IMR-90 (cell line): Measurements from ENCODE around the gene EPHX1. TPM values are rescaled to one million over a fixed set of nuclear protein-coding genes. Genes with fewer than 3 reads are reported as not detected.

Source experiments
- ATAC-seq: fragments of 200-7000 bp; cut with Tn5 transposase; 2 replicates; pipeline ENCODE4 v1.9.1; 2020; ENCODE audit warnings: low read depth, mild to moderate bottlenecking, moderate library complexity
- BruUV-seq: library from RNA; stranded (reverse); fragments of 400-500 nt; replicated peaks from 2 replicates; lab custom pipeline; 2021; lab: Mats Ljungman, UMichigan
- CTCF ChIA-PET: fragments of 300-600 bp; formaldehyde crosslinking; extraction: SDS; loops from one replicate; lab custom pipeline; 2021; ENCODE audit warnings: antibody characterized with exemption; lab: Yijun Ruan, JAX
- POLR2A ChIA-PET: fragments of 300-600 bp; sonication (Branson Sonifier 250); formaldehyde crosslinking; loops from one replicate; lab custom pipeline; 2022; ENCODE audit warnings: antibody characterized with exemption; ENCODE audit not compliant: unreplicated experiment; lab: Charles Lee
- DNase-seq: peaks from one replicate; pipeline ENCODE4 v3.0.0; 2013
- H2AFZ ChIP-seq: replicated peaks from 2 replicates; pipeline ENCODE3; 2013; ENCODE audit warnings: low read length, mild to moderate bottlenecking; ENCODE audit not compliant: poor library complexity
- H2AK5ac ChIP-seq: 2 replicates; pipeline ENCODE4 v1.6.1; 2013; ENCODE audit warnings: low read depth, low read length, inconsistent platforms
- H2AK9ac ChIP-seq: replicated peaks from 2 replicates; pipeline ENCODE3; 2013; ENCODE audit warnings: mild to moderate bottlenecking, low read depth, low read length, moderate library complexity; ENCODE audit not compliant: poor library complexity
- H2BK120ac ChIP-seq: 2 replicates; pipeline ENCODE4 v1.6.1; 2013; ENCODE audit warnings: low read depth, low read length, inconsistent platforms
- H2BK15ac ChIP-seq: 3 replicates; pipeline ENCODE4 v1.6.1; 2013; ENCODE audit warnings: low read depth, low read length, inconsistent platforms
- H2BK20ac ChIP-seq: 2 replicates; pipeline ENCODE4 v1.6.1; 2013; ENCODE audit warnings: low read depth, mild to moderate bottlenecking, inconsistent platforms, low read length, moderate library complexity
- H2BK5ac ChIP-seq: 2 replicates; pipeline ENCODE4 v1.6.1; 2013; ENCODE audit warnings: mild to moderate bottlenecking, low read depth, low read length, inconsistent platforms; ENCODE audit not compliant: poor library complexity, severe bottlenecking
- H3K14ac ChIP-seq: replicated peaks from 2 replicates; pipeline ENCODE4 v1.6.1; 2013; ENCODE audit warnings: low read depth, low read length, inconsistent platforms
- H3K18ac ChIP-seq: 2 replicates; pipeline ENCODE4 v1.6.1; 2013; ENCODE audit warnings: low read depth, low read length, control low read depth
- H3K23ac ChIP-seq: 2 replicates; pipeline ENCODE4 v1.6.1; 2013; ENCODE audit warnings: low read depth, low read length, inconsistent platforms
- H3K27ac ChIP-seq: 2 replicates; pipeline ENCODE4 v1.5.1; 2013; ENCODE audit warnings: mild to moderate bottlenecking, control low read depth, low read length; ENCODE audit not compliant: insufficient read depth
- H3K27me3 ChIP-seq: 2 replicates; pipeline ENCODE4 v1.6.1; 2013; ENCODE audit warnings: low read length; ENCODE audit not compliant: control insufficient read depth, insufficient read depth
- H3K36me3 ChIP-seq: 2 replicates; pipeline ENCODE4 v1.6.1; 2013; ENCODE audit warnings: low read length, mixed read lengths; ENCODE audit not compliant: control insufficient read depth, insufficient read depth
- H3K4ac ChIP-seq: 2 replicates; pipeline ENCODE4 v1.6.1; 2013; ENCODE audit warnings: low read depth, low read length, inconsistent platforms
- H3K4me1 ChIP-seq: 2 replicates; pipeline ENCODE4 v1.6.1; 2013; ENCODE audit warnings: low read length, mixed read lengths; ENCODE audit not compliant: control insufficient read depth, insufficient read depth
- H3K4me2 ChIP-seq: 2 replicates; pipeline ENCODE4 v1.6.1; 2013; ENCODE audit warnings: low read depth, mild to moderate bottlenecking, control low read depth, low read length, moderate library complexity
- H3K4me3 ChIP-seq: 2 replicates; pipeline ENCODE4 v1.5.1; 2013; ENCODE audit warnings: low read depth, mild to moderate bottlenecking, control low read depth, low read length, moderate library complexity; ENCODE audit not compliant: insufficient read depth
- H3K56ac ChIP-seq: 2 replicates; pipeline ENCODE4 v1.6.1; 2013; ENCODE audit warnings: low read length, inconsistent platforms; ENCODE audit not compliant: insufficient read depth; ENCODE audit errors: extremely low read depth
- H3K79me1 ChIP-seq, 2 experiments: 2 replicates each; pipeline ENCODE4 v1.6.1; 2013; ENCODE audit warnings: low read length in 2 of 2, inconsistent platforms in 1 of 2, low read depth in 1 of 2
- H3K9ac ChIP-seq: 2 replicates; pipeline ENCODE4 v1.6.1; 2013; ENCODE audit warnings: low read depth, low read length, control low read depth
- H3K9me1 ChIP-seq: 2 replicates; pipeline ENCODE4 v1.6.1; 2013; ENCODE audit warnings: low read length, inconsistent platforms; ENCODE audit not compliant: insufficient read depth
- H3K9me3 ChIP-seq: 2 replicates; pipeline ENCODE4 v1.6.1; 2013; ENCODE audit warnings: low read length; ENCODE audit not compliant: control insufficient read depth, insufficient read depth
- H4K20me1 ChIP-seq: 2 replicates; pipeline ENCODE4 v1.6.1; 2013; ENCODE audit warnings: low read length, inconsistent platforms; ENCODE audit not compliant: insufficient read depth
- H4K5ac ChIP-seq: 2 replicates; pipeline ENCODE4 v1.6.1; 2013; ENCODE audit warnings: mild to moderate bottlenecking, low read depth, low read length, control low read depth
- H4K8ac ChIP-seq, 2 experiments: 2 replicates each; pipeline ENCODE4 v1.6.1; 2013; ENCODE audit warnings: low read depth in 2 of 2, low read length in 2 of 2, control low read depth in 1 of 2, inconsistent platforms in 1 of 2
- H4K91ac ChIP-seq: 2 replicates; pipeline ENCODE4 v1.6.1; 2013; ENCODE audit warnings: low read depth, low read length, inconsistent platforms; ENCODE audit not compliant: insufficient read depth
- RAD21 ChIP-seq: IDR thresholded peaks from 2 replicates; pipeline ENCODE4 v1.6.1; 2012; ENCODE audit warnings: low read length, improper control_type of control experiment
- WGBS, 2 experiments: methylation state at CpG; one replicate each; pipeline versions ENCODE4 v1.1.5 to v1.1.7; 2013; ENCODE audit warnings: missing lambda C conversion rate in 2 of 2; ENCODE audit not compliant: insufficient read length in 1 of 2; ENCODE audit errors: extremely low coverage in 2 of 2; 5-methylcytosine and 5-hydroxymethylcytosine counted together
- dilution Hi-C: fragments of 300-500 bp; cut with HindIII; formaldehyde crosslinking; loops from one replicate; pipeline ENCODE4 v1.14.3; 2018; ENCODE audit warnings: low sequenced_read_pairs; ENCODE audit not compliant: unreplicated experiment
- in situ Hi-C: fragments of 300-500 bp; cut with MboI; formaldehyde crosslinking; loops from 3 replicates; pipeline ENCODE4 v1.14.3; 2019; ENCODE audit warnings: low sequenced_read_pairs, inconsistent platforms, mixed read lengths
- intact Hi-C: fragments of 100-400 bp; cut with micrococcal nuclease; formaldehyde crosslinking; loops from 2 replicates; pipeline ENCODE4 v1.10.0; 2022
- polyA plus RNA-seq, 3 experiments: library from polyadenylated mRNA; depleted of rRNA; stranded (reverse); fragments of >200 nt; gene quantifications; 2 replicates each; pipeline ENCODE4 v1.2.3, GENCODE V29; 2012; ENCODE audit warnings: low replicate concordance in 1 of 3
- total RNA-seq: library from RNA; depleted of rRNA; stranded (reverse); fragments of >200 nt; gene quantifications from 2 replicates; pipeline ENCODE4 v1.2.3, GENCODE V29; 2012

EPHX1 gene
- total and polyA plus RNA-seq, 2 of the 4 experiments (the other 2 are of a cell fraction): 20.3 to 46.3 TPM

DNA sequence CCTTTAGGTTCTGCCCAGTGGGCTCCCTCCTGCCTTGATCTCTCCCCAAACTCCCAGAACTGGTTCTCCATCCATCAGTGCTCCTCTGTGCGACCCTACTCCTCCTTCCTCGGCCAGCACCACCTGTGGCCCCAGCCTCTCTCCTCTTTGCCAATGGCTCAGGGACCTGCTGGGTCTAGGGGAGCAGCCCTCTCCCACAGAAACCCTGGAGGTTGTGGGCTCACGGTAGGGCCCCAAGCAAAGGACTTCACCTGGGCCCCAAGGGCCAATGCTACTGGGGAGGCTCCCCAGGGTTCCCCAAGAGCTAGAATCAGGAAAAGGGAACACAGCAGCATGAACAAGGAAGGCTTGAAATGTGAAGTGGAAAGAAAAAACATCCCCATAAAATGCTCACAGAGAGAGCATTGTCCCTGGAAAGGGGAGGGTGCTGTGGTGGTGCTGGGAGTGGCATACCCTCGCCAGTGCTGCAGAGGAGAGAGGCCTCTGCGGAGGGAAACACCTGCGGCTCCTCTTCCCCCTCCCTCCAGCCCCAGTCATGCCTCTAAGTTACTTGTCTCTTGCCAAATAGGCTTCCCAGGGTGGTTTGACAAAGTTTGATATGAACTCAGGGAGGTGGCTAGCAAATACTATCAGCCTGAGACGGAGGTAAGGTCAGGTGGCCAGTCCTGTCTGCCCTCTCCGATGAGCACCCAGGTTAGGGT, 69.7 kb downstream of the EPHX1 start:
- no peak overlapping the region for H2AFZ ChIP-seq
- no peak overlapping the region for H3K9ac ChIP-seq
- in situ Hi-C loops: no loop called here
- dilution Hi-C loops: no loop called here
- BruUV-seq: no TSS peak
- no peak overlapping the region for H3K4ac ChIP-seq
- CTCF ChIA-PET: no interaction called here
- no peak overlapping the region for H2BK5ac ChIP-seq
- no CpG with 5 or more reads among the region's 8 CpGs for WGBS, 2 experiments
- H2BK120ac ChIP-seq: no peak overlapping the region
- ATAC-seq (no peak), DNase-seq (no peak)
- TF ChIP-seq RAD21: no peak
- H3K4me2 ChIP-seq: no peak overlapping the region
- H2BK15ac ChIP-seq: no peak overlapping the region
- peaks cover 21 to 74% of the 10 kb centered on the region in 2 experiments for H3K79me1 ChIP-seq
- POLR2A ChIA-PET: no interaction called here
- no peaks in the 10 kb centered on the region for H3K27me3 ChIP-seq
- peaks cover 12% of the 10 kb centered on the region; the same call in 1 of the 2 replicates for H3K4me1 ChIP-seq
- H3K36me3 ChIP-seq: peaks cover 13% of the 10 kb centered on the region; the same call in 1 of the 2 replicates
- no peak overlapping the region for H3K18ac ChIP-seq
- H3K27ac ChIP-seq: no peak overlapping the region
- H3K9me1 ChIP-seq: peaks cover 14% of the 10 kb centered on the region
- H3K14ac ChIP-seq: no peak overlapping the region
- H4K5ac ChIP-seq: no peak overlapping the region
- H2AK9ac ChIP-seq: no peak overlapping the region
- H2BK20ac ChIP-seq: no peak overlapping the region
- no peak overlapping the region for H3K56ac ChIP-seq
- intact Hi-C loops: no loop called here
- H4K8ac ChIP-seq: no peak overlapping the region
- H3K23ac ChIP-seq: no peak overlapping the region
- peaks cover 35% of the 10 kb centered on the region for H4K20me1 ChIP-seq
- H3K9me3 ChIP-seq: no peaks in the 10 kb centered on the region
- H2AK5ac ChIP-seq: no peak overlapping the region
- no peak overlapping the region for H4K91ac ChIP-seq
- H3K4me3 ChIP-seq: no peak overlapping the region
